ENCODE measurements around the gene RSPH1. TPM values are rescaled to one million over a fixed set of nuclear protein-coding genes. Genes with fewer than 3 reads are reported as not detected.

Gene RSPH1
- polyA plus RNA-seq, 1 of the 3 experiments (the other 2 are of a cell fraction): 0.97 TPM

- POLR2A ChIA-PET: no interaction called here
- WGBS (ENCODE audit: low lambda C conversion rate): 87% methylated on average over 13 of the region's 18 CpGs
Measured at GRCh38 chr21:42532466-42533181, 36.6 kb upstream of the RSPH1 start.

More at GRCh38 chr21:42532466-42533181, 36.6 kb upstream of the RSPH1 start:
- Histone ChIP-seq H3F3A (replicated peaks; ENCODE audit: insufficient read depth) (no peaks in the 10 kb centered on the region), H3K9ac (no peak overlapping the region), H4K20me1 (ENCODE audit: insufficient read depth) (no peaks in the 10 kb centered on the region), H3K4me3 (ENCODE audit: low read depth in 2 of 2, low read length in 1 of 2) (no peak overlapping the region), H3K27ac (ENCODE audit: low read depth in 2 of 2, low read length in 1 of 2) (no peak overlapping the region), H3K27me3 (ENCODE audit: insufficient read depth) (no peaks in the 10 kb centered on the region), H3K79me2 (ENCODE audit: insufficient read depth) (no peaks in the 10 kb centered on the region), H2AFZ (ENCODE audit: low read depth) (no peak overlapping the region), H3K9me2 (no peaks in the 10 kb centered on the region), H3K4me1 (ENCODE audit: control insufficient read depth in 1 of 2, insufficient read depth in 2 of 2, low read depth in 1 of 2, low read length in 1 of 2) (peaks cover 0 to 24% of the 10 kb centered on the region in 2 experiments; a peak in 1 of 4 replicates), H3K9me3 (no peaks in the 10 kb centered on the region), H3K4me2 (no peak overlapping the region), H3K36me3 (replicated peaks in 1 of 2; ENCODE audit: control insufficient read depth in 1 of 2, insufficient read depth in 2 of 2, low read length in 1 of 2) (no peaks in the 10 kb centered on the region)
- DNase-seq: no peak
- CTCF ChIA-PET: interaction anchor here (0.6 to 2.2 kb wide), 5 partner anchors 10 to 61 kb away, joined by 3 to 6 read pairs (median 4); no protein-coding TSS in a partner anchor
- TF ChIP-seq RFX5 (IDR thresholded peaks at IDR 0.05; ENCODE audit: low read length) (no peak), RAD21 (IDR thresholded peaks at IDR 0.05; ENCODE audit: low read length) (no peak), REST (IDR thresholded peaks at IDR 0.05; ENCODE audit: low read depth, low read length) (no peak), MEF2A (IDR thresholded peaks at IDR 0.05; ENCODE audit: borderline replicate concordance, low read depth) (no peak), GATA2 (CRISPR knock-in tag; IDR thresholded peaks at IDR 0.05) (no peak), ZBTB33 (IDR thresholded peaks at IDR 0.05; ENCODE audit: borderline replicate concordance, low read depth) (no peak), FOXM1 (IDR thresholded peaks at IDR 0.05; ENCODE audit: low read depth) (no peak), ELF1 (IDR thresholded peaks at IDR 0.05) (no peak)
- TF ChIP-seq, protein P1, sequence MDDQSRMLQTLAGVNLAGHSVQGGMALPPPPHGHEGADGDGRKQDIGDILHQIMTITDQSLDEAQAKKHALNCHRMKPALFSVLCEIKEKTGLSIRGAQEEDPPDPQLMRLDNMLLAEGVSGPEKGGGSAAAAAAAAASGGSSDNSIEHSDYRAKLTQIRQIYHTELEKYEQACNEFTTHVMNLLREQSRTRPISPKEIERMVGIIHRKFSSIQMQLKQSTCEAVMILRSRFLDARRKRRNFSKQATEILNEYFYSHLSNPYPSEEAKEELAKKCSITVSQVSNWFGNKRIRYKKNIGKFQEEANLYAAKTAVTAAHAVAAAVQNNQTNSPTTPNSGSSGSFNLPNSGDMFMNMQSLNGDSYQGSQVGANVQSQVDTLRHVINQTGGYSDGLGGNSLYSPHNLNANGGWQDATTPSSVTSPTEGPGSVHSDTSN (IDR thresholded peaks at IDR 0.05): no peak
